22Rv1 (cell line): ENCODE measurements around the gene GORASP2.

Source experiments
- CTCF ChIP-seq: fragments of 450-650 bp; IDR thresholded peaks from 2 replicates; pipeline ENCODE4 v1.5.1; 2017; ENCODE audit warnings: mild to moderate bottlenecking
- ZFX ChIP-seq: fragments of 450-650 bp; IDR thresholded peaks from 2 replicates; pipeline ENCODE4 v1.6.1; 2017; ENCODE audit warnings: antibody characterized with exemption, borderline replicate concordance

DNA sequence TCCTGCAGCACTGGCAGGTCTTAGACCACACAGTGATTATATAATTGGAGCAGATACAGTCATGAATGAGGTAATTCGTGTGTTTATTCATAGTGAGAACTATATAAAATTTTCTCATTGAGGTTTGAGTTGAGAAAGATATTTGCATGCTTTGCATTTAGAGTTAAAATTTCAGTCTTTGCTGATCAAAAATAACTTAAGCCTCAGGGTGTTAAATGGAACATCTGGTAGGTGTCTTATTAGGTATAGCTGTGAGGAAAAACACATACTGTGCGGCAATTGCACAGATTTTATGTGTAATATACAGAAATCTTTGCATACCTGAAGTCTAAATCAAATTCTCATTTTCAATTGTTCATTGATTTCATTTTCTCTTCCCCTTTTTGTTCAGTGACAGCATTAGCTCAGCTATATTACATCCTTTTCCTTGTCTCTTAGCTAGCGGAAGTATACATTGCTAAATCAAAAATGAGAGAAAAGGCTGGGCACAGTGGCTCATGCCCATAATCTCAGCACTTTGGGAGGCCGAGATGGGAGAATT lies 21.2 kb downstream of the GORASP2 start:
- TF ChIP-seq CTCF (no peak), ZFX (no peak)
